CD4-positive, alpha-beta T cell treated with Interferon alpha-2 for 1 hour (primary cell): Measurements from ENCODE around the gene NDUFB8.
A peak's percentile ranks its signal among the peaks of the same experiment; 100 is the strongest.

Source experiments
- DNase-seq, 2 donors: peaks; one replicate each; pipeline ENCODE4 v3.0.0-alpha.2; 2020 to 2022

Gene NDUFB8

DNA sequence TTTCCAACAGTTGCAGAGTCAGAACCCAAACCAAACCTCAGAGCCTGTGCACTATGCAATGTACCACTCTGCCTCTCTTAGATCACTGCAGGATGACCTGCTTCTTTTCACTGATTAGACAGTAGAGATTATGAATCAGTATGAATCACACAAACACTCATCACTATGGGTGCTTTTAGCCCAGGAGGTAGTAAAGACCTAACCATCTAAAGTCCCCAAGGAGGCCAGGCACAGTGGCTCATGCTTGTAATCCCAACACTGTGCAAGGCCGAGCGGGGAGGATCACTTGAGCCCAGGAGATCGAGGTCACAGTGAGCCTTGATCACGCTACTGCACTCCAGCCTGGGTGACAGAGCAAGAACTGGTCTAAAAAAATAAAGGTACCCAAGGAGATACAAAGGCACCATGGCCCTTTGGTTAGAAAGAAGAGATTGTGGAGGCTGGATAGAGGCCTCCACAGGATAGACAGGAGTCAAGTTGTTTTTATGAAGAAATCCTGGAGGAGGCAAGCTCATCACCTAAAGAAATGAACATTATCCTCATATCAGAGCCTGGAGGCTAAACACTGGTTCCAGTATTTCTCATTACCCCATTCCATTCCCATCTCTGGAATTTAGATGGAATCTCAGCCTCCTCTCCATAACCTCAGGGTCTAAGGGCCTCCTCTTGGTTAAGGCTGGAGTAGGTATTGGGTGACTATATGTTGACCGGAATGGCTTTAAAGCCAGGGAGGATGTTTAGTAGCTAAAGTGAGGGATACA lies 22.9 kb downstream of the NDUFB8 start:
- DNase-seq = no peak

DNA sequence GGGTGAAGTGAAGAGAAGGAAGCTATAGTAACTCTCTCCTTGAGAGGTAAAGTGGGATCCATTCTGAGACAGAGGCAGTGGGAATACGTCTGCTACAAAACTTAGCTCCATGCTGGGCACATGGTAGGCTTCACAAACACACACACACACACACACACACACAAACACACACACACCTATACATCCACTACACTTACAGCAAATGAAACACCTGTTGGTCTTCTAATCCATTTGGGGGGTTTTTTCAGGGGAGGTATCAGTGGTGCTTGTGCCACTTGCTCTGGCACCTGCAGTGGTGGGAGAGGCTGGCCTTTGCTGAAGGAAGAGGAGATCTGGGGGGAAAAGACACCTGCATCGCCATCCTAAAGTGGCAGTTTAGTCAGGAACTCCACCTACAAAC lies 24.5 kb downstream of the NDUFB8 start:
- DNase-seq = no peak

DNA sequence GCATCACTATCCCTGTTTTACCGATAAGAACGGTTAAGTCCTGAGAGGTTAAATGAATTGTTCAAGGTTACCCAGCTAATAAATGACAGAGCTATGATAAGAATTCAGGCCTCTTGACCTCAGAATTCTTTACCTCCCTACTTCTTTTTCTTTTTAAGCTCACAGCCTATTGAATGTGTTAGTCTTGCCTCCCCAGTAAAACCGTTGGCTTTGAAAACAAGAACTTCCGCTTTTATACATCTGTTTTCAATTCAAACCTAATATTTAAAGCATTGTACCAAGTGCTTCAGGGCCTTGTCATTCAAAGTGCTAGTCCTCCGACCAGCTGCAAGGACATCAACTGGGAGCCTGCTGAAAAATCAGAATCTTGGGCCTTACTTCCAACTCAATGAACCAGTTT lies 25.6 kb downstream of the NDUFB8 start:
- DNase-seq = no peak

DNA sequence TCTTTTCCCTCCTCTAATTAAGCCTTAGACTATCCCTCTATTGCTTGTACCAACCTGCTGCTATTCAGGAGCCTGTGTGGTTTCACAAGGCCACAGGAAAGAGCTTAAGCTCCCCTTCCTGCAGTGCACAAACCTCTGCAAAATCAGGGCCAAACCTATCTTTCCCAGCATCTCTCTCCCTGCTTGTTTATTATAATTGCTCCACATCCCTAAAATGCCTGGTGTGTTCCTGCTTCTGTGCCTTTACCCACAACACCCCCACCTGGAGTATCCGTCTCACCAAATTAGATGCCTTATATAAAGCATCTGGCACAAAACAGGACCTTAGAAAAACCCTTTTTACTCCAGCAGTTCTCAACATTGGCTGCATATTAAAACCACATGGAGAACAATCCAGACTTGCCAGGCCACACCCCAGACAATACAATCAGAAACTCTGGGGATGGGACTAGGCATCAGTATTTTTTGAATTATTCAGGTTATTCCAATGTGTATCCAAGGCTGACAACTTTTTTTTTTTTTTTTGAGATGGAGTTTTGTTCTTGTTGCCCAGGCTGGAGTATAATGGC lies 26.7 kb downstream of the NDUFB8 start:
- no peak for DNase-seq

DNA sequence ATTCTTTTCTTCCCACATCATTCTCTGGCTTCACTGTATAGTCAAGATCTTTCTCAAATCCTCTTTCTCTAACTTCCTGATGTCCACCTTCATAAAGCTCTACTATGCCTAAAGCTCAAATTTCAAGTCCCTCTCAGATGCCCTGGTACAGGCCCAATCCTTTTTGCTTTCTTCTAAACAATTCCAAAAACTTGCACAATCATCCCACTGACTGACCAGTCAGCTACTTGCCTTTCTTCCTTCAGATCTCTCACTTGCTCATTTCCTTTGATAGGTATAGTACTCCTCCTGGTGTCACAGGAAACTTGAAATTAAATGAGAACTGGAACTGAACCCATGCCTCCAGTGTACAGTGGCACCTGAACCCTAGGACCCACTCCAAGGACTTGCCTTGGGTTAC lies 28.2 kb downstream of the NDUFB8 start:
- DNase-seq = no peak

- no peak for DNase-seq
Measured at GRCh38 chr10:100498059-100498458, 31.6 kb downstream of the NDUFB8 start.

GRCh38 chr10:100496567-100496966 lies 33.1 kb downstream of the NDUFB8 start:
- no peak for DNase-seq

DNA sequence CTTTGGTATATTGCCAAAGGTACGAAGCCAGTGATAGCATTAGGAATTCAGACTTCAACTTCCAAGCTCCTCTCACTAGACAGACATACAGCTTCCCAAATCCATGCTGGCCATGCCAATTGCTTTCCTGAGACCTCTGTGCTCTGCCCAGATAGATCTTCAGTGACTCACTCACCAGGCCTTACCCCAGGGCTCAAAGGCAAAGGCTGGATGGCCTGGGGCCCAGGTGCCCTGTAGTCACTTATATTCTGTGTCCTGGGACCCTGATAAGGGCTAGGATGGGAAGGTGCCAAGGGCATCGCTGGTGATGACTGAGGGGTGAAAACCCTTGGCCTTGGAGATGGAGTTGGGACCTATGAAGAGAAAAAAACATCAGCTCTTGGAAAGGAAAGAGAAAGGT lies 39.1 kb downstream of the NDUFB8 start:
- no peak for DNase-seq

- no peak for DNase-seq
Measured at GRCh38 chr10:100489396-100489795, 40.3 kb downstream of the NDUFB8 start.

GRCh38 chr10:100487529-100487928 lies 42.1 kb downstream of the NDUFB8 start:
- DNase-seq = no peak

- DNase-seq = no peak
Measured at GRCh38 chr10:100485801-100486495, 43.7 kb downstream of the NDUFB8 start.

DNA sequence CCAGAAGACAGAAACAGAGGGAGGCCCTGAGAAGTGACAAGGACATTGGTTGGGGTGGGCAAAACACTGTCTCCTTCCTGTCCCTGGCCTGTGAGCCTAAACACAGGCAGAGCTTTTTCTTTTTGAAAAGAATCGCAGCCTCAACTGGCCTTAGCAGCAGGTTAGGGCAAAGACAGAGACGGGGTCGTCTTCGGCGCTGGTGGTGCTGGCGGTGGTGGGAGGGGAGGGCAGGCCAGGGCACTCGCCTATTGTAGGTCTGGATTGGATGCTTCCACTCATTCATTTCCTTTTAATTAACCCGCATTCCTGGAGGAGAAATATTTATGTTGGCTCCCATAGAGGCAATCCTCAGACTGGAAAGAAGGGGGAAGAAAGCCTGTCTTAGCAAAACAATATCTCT lies 44.3 kb downstream of the NDUFB8 start:
- DNase-seq = no peak

- DNase-seq = no peak
Measured at GRCh38 chr10:100483876-100484666, 45.6 kb downstream of the NDUFB8 start.

DNA sequence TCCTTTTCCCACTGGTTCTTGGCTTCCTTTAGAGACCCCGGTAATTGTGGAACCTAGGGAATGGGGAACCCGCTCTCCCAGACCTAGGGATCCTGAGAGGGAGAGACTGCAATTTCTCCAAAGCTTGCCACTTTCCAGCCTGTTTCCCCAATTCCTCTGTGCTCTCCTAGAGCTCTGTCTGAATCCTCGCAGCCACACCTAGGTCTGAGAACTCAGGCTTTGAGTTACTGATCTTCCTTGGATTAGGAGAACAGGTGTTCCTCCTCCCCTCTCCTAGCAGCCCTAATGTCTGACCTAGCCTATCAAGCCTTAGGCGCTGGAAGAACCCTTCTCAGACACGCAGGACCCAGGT lies 46.9 kb downstream of the NDUFB8 start:
- no peak for DNase-seq

DNA sequence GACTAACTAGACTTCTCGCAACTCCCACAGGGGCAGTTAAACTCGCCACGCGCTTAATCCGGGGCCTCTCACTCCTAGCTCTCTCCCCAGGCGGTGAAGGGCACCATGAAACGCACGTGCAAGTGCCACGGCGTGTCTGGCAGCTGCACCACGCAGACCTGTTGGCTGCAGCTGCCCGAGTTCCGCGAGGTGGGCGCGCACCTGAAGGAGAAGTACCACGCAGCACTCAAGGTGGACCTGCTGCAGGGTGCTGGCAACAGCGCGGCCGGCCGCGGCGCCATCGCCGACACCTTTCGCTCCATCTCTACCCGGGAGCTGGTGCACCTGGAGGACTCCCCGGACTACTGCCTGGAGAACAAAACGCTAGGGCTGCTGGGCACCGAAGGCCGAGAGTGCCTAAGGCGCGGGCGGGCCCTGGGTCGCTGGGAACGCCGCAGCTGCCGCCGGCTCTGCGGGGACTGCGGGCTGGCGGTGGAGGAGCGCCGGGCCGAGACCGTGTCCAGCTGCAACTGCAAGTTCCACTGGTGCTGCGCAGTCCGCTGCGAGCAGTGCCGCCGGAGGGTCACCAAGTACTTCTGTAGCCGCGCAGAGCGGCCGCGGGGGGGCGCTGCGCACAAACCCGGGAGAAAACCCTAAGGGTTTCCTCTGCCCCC lies 47.4 kb downstream of the NDUFB8 start:
- peak; percentile 59 to 71 for DNase-seq

DNA sequence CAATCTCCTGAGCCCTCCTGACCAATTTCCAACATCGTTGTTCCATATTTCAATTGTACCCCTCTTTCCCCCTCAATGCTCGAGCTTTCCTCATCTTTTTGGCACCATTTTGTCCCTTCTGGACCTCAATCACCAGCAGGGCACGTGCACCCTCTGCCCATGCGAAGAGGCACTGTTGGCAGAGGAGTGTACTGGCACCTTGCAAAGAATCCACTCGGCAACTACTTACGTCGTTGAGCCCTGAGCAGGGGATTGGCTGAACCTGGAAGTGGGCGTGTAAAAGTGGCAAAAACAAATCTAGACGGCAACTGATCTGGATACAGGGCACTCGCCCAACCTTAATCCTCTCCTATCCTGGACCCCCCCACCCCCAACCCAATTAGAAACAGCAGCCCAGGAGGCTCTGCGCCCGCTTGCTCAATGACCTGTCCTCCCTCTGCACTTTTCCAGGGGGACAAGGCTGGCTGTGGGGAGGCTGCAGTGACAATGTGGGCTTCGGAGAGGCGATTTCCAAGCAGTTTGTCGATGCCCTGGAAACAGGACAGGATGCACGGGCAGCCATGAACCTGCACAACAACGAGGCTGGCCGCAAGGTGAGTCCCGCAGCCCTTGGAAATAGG lies 48.1 kb downstream of the NDUFB8 start:
- peak; percentile 91 to 95 for DNase-seq

GRCh38 chr10:100480002-100480401 lies 49.7 kb downstream of the NDUFB8 start:
- DNase-seq = no peak

- DNase-seq = no peak
Measured at GRCh38 chr10:100479037-100479436, 50.6 kb downstream of the NDUFB8 start.

DNA sequence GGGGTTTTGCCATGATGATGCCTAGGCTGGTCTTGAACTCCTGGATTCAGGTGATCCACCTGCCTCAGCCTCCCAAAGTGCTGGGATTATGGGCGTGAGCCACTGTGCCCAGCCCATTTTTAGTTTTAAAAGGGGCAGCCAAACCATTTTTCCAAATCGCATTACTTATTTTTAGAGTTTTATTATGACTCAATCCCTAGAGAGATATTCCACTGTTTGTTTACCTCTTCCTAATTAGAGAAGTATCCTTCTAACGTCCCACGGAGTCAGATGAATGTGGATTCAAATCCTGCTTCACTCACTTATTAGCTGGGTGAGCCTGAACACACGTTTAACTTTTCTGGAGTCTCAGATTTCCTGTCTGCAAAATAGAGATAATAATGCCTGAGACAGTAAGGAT lies 51.7 kb downstream of the NDUFB8 start:
- DNase-seq = no peak
